Measurements from ENCODE around the gene TMPRSS4.

The TMPRSS4 gene

DNA sequence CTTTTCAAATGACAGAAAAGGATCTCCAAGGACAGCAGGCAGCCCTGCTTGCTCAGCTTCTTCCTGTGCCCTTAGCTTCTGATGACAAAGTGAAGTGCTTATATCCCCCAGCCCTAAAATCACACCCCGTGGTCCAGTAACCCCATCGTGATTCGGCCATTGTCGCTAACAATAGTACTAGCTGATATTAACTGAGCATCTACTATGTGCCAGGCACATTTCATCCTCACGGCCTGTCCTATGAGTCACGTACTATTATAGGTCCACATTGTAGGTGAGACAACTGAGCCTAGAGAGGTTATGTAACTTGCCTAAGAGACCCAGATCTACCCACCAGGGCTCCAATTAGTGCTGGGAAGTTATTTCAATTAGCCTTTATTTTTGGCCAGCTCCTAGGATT, 69.7 kb downstream of the TMPRSS4 start:
- H3K4me2 ChIP-seq (ENCODE audit: insufficient read depth, low read length, poor library complexity, severe bottlenecking), result no peak overlapping the region
- no peak overlapping the region for H2AK5ac ChIP-seq (ENCODE audit: low read depth, low read length)

DNA sequence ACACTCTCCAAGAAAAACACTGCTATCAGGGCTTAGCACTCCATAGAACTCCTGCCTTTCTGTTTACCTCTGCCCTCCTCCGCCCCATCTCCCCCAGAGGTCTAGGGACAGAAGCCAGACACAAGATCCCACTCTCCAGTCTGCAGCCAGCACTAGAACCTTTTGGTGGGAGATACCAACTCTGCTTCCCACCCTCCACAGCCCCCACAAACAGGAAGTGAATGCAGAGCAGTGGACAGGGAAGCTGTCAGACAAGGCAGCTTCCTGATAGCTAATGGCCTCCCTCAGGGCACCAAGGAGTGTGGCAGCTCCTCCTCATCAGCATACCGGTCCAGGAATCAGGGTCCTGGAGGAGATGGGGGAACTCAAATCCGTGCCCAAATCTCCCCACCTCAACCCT, 70.6 kb downstream of the TMPRSS4 start:
- Histone ChIP-seq H3K4ac (ENCODE audit: low read length) (no peak overlapping the region), H2BK120ac (ENCODE audit: low read depth, low read length) (no peak overlapping the region), H4K91ac (ENCODE audit: low read depth, low read length, poor library complexity) (no peak overlapping the region), H2AFZ (ENCODE audit: low read length) (no peak overlapping the region), H2BK12ac (ENCODE audit: low read length) (no peak overlapping the region), H3K23ac (ENCODE audit: low read depth, low read length, poor library complexity) (no peak overlapping the region), H3K9ac (ENCODE audit: low read depth, low read length, poor library complexity) (no peak overlapping the region), H3K14ac (ENCODE audit: low read length) (no peak overlapping the region), H3K4me2 (ENCODE audit: insufficient read depth, low read length, poor library complexity, severe bottlenecking) (no peak overlapping the region), H2BK15ac (ENCODE audit: low read length) (no peak overlapping the region), H3K18ac (ENCODE audit: low read length) (no peak overlapping the region), H3K79me1 (ENCODE audit: low read depth, low read length) (no peaks in the 10 kb centered on the region), H4K8ac (ENCODE audit: low read depth, low read length) (no peak overlapping the region), H3K4me3 (ENCODE audit: low read length in 2 of 2) (no peak overlapping the region), H2BK5ac (ENCODE audit: low read length) (no peak overlapping the region), H3K27me3 (ENCODE audit: control insufficient read depth in 3 of 3, insufficient read depth in 3 of 3, low read depth in 1 of 3, low read length in 3 of 3) (peaks cover 3 to 92% (median 37%) of the 10 kb centered on the region in 3 experiments), H3K9me3 (replicated peaks in 1 of 2; ENCODE audit: control insufficient read depth in 2 of 2, insufficient read depth in 1 of 2, low read depth in 1 of 2, low read length in 2 of 2) (no peaks in the 10 kb centered on the region), H3K4me1 (ENCODE audit: control insufficient read depth in 2 of 2, insufficient read depth in 1 of 2, low read depth in 1 of 2, low read length in 2 of 2) (peaks cover 3 to 5% of the 10 kb centered on the region in 2 donors), H3K27ac (replicated peaks; ENCODE audit: low read length) (no peak overlapping the region), H3K36me3 (replicated peaks in 1 of 2; ENCODE audit: control insufficient read depth in 2 of 2, insufficient read depth in 2 of 2, low read length in 2 of 2) (no peaks in the 10 kb centered on the region), H2AK5ac (ENCODE audit: low read depth, low read length) (no peak overlapping the region)
- WGBS, 2 donors (ENCODE audit: extremely low coverage in 2 of 2, insufficient read length in 2 of 2, insufficient replicate concordance in 1 of 2), result no CpG with 5 or more reads among the region's 3 CpGs
- DNase-seq (ENCODE audit: low spot score), result no peak

More for the DNA sequence above, 69.7 kb downstream of the TMPRSS4 start:
- DNase-seq (ENCODE audit: low spot score), result no peak
- Histone ChIP-seq H3K27me3 (ENCODE audit: control insufficient read depth in 3 of 3, insufficient read depth in 3 of 3, low read depth in 1 of 3, low read length in 3 of 3) (peaks cover 3 to 92% (median 28%) of the 10 kb centered on the region in 3 experiments), H3K9me3 (replicated peaks in 1 of 2; ENCODE audit: control insufficient read depth in 2 of 2, insufficient read depth in 1 of 2, low read depth in 1 of 2, low read length in 2 of 2) (no peaks in the 10 kb centered on the region), H4K8ac (ENCODE audit: low read depth, low read length) (no peak overlapping the region), H3K36me3 (replicated peaks in 1 of 2; ENCODE audit: control insufficient read depth in 2 of 2, insufficient read depth in 2 of 2, low read length in 2 of 2) (no peaks in the 10 kb centered on the region), H3K79me1 (ENCODE audit: low read depth, low read length) (no peaks in the 10 kb centered on the region), H3K9ac (ENCODE audit: low read depth, low read length, poor library complexity) (no peak overlapping the region), H3K18ac (ENCODE audit: low read length) (no peak overlapping the region), H3K4me1 (ENCODE audit: control insufficient read depth in 2 of 2, insufficient read depth in 1 of 2, low read depth in 1 of 2, low read length in 2 of 2) (no peaks in the 10 kb centered on the region), H2AFZ (ENCODE audit: low read length) (no peak overlapping the region), H2BK15ac (ENCODE audit: low read length) (no peak overlapping the region), H2BK12ac (ENCODE audit: low read length) (no peak overlapping the region), H4K91ac (ENCODE audit: low read depth, low read length, poor library complexity) (no peak overlapping the region), H2BK5ac (ENCODE audit: low read length) (no peak overlapping the region), H2BK120ac (ENCODE audit: low read depth, low read length) (no peak overlapping the region), H3K4me3 (ENCODE audit: low read length in 2 of 2) (no peak overlapping the region), H3K14ac (ENCODE audit: low read length) (no peak overlapping the region), H3K23ac (ENCODE audit: low read depth, low read length, poor library complexity) (no peak overlapping the region), H3K27ac (replicated peaks; ENCODE audit: low read length) (no peak overlapping the region), H3K4ac (ENCODE audit: low read length) (no peak overlapping the region)
- WGBS, 2 donors (ENCODE audit: extremely low coverage in 2 of 2, insufficient read length in 2 of 2, insufficient replicate concordance in 1 of 2), result no CpG with 5 or more reads among the region's 6 CpGs

DNA sequence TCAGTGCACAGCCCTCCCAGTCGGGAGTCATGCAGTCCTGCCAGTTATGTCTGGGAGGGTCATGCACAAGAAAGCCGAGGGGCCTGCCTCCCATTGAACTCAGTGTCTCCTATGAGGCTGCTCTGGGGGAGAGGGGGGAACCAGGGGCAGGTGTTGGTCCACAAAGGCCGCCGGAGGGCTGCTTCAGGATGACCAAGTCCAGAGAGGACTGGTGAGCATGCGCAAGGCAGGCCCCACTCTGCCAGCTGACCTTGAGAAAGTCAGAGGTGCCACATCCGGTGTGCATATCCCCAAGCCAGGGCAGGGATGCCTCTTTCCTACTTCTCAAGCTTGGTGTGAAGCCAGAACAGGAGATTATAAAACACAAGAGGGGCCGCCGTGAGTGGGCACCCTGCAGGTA, 71.4 kb downstream of the TMPRSS4 start:
- Histone ChIP-seq H4K91ac (ENCODE audit: low read depth, low read length, poor library complexity) (no peak overlapping the region), H3K9me3 (replicated peaks in 1 of 2; ENCODE audit: control insufficient read depth in 2 of 2, insufficient read depth in 1 of 2, low read depth in 1 of 2, low read length in 2 of 2) (no peaks in the 10 kb centered on the region), H3K27me3 (ENCODE audit: control insufficient read depth in 3 of 3, insufficient read depth in 3 of 3, low read depth in 1 of 3, low read length in 3 of 3) (peaks cover 3 to 93% (median 41%) of the 10 kb centered on the region in 3 experiments), H4K8ac (ENCODE audit: low read depth, low read length) (no peak overlapping the region), H2AFZ (ENCODE audit: low read length) (no peak overlapping the region), H3K27ac (replicated peaks; ENCODE audit: low read length) (no peak overlapping the region), H2BK15ac (ENCODE audit: low read length) (no peak overlapping the region), H3K23ac (ENCODE audit: low read depth, low read length, poor library complexity) (no peak overlapping the region), H3K79me1 (ENCODE audit: low read depth, low read length) (no peaks in the 10 kb centered on the region), H3K36me3 (replicated peaks in 1 of 2; ENCODE audit: control insufficient read depth in 2 of 2, insufficient read depth in 2 of 2, low read length in 2 of 2) (no peaks in the 10 kb centered on the region), H2BK5ac (ENCODE audit: low read length) (no peak overlapping the region), H3K14ac (ENCODE audit: low read length) (no peak overlapping the region), H2AK5ac (ENCODE audit: low read depth, low read length) (no peak overlapping the region), H3K4ac (ENCODE audit: low read length) (no peak overlapping the region), H3K4me3 (ENCODE audit: low read length in 2 of 2) (no peak overlapping the region), H3K4me2 (ENCODE audit: insufficient read depth, low read length, poor library complexity, severe bottlenecking) (no peak overlapping the region), H3K4me1 (ENCODE audit: control insufficient read depth in 2 of 2, insufficient read depth in 1 of 2, low read depth in 1 of 2, low read length in 2 of 2) (peaks cover 3 to 5% of the 10 kb centered on the region in 2 donors), H3K18ac (ENCODE audit: low read length) (no peak overlapping the region), H2BK120ac (ENCODE audit: low read depth, low read length) (no peak overlapping the region), H3K9ac (ENCODE audit: low read depth, low read length, poor library complexity) (no peak overlapping the region), H2BK12ac (ENCODE audit: low read length) (no peak overlapping the region)
- WGBS, 2 donors (ENCODE audit: extremely low coverage in 2 of 2, insufficient read length in 2 of 2, insufficient replicate concordance in 1 of 2), result no CpG with 5 or more reads among the region's 8 CpGs
- no peak for DNase-seq (ENCODE audit: low spot score)

DNA sequence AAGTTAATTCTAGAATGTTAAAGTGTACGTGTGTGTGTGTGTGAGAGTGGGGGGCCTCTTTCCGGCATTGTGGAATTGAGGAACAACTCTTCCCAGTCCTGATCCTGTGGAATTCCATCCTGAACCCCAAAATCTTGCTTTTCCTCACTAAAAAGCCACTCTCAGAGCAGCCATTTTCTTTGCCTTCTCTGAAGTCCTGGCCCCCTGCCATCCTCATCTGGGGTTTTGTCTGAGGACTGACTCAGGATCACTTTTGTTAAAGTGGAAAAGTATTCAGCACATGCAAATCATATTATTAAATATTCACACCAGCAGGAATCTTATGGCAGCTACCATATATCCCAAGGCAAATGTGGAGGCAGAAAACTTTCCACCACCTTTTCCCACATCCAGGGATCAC, 72.0 kb downstream of the TMPRSS4 start:
- WGBS, 2 donors (ENCODE audit: extremely low coverage in 2 of 2, insufficient read length in 2 of 2, insufficient replicate concordance in 1 of 2), result no CpG with 5 or more reads among the region's 2 CpGs

More for the DNA sequence above, 72.0 kb downstream of the TMPRSS4 start:
- Histone ChIP-seq H3K27me3 (ENCODE audit: control insufficient read depth in 3 of 3, insufficient read depth in 3 of 3, low read depth in 1 of 3, low read length in 3 of 3) (peaks cover 3 to 95% (median 46%) of the 10 kb centered on the region in 3 experiments), H3K23ac (ENCODE audit: low read depth, low read length, poor library complexity) (no peak overlapping the region), H3K36me3 (replicated peaks in 1 of 2; ENCODE audit: control insufficient read depth in 2 of 2, insufficient read depth in 2 of 2, low read length in 2 of 2) (no peaks in the 10 kb centered on the region), H2AK5ac (ENCODE audit: low read depth, low read length) (no peak overlapping the region), H2BK5ac (ENCODE audit: low read length) (no peak overlapping the region), H2AFZ (ENCODE audit: low read length) (no peak overlapping the region), H3K4me1 (ENCODE audit: control insufficient read depth in 2 of 2, insufficient read depth in 1 of 2, low read depth in 1 of 2, low read length in 2 of 2) (peaks cover 3 to 8% of the 10 kb centered on the region in 2 donors), H3K18ac (ENCODE audit: low read length) (no peak overlapping the region), H3K4ac (ENCODE audit: low read length) (no peak overlapping the region), H3K14ac (ENCODE audit: low read length) (no peak overlapping the region), H3K9ac (ENCODE audit: low read depth, low read length, poor library complexity) (no peak overlapping the region), H2BK15ac (ENCODE audit: low read length) (no peak overlapping the region), H2BK120ac (ENCODE audit: low read depth, low read length) (no peak overlapping the region), H3K4me2 (ENCODE audit: insufficient read depth, low read length, poor library complexity, severe bottlenecking) (no peak overlapping the region), H4K8ac (ENCODE audit: low read depth, low read length) (no peak overlapping the region), H3K27ac (replicated peaks; ENCODE audit: low read length) (no peak overlapping the region), H2BK12ac (ENCODE audit: low read length) (no peak overlapping the region), H3K79me1 (ENCODE audit: low read depth, low read length) (no peaks in the 10 kb centered on the region), H3K4me3 (ENCODE audit: low read length in 2 of 2) (no peak overlapping the region), H3K9me3 (replicated peaks in 1 of 2; ENCODE audit: control insufficient read depth in 2 of 2, insufficient read depth in 1 of 2, low read depth in 1 of 2, low read length in 2 of 2) (no peaks in the 10 kb centered on the region), H4K91ac (ENCODE audit: low read depth, low read length, poor library complexity) (no peak overlapping the region)
- no peak for DNase-seq (ENCODE audit: low spot score)
